Effector CD8-positive, alpha-beta T cell (primary cell): Measurements from ENCODE around the gene HPX.

Experiments
- DNase-seq: peaks from one replicate; lab custom pipeline; 2025; lab: John Stamatoyannopoulos, UW
- total RNA-seq, 4 experiments: gene quantifications; one replicate each; lab custom pipeline; 2026; lab: John Stamatoyannopoulos, UW

Gene HPX
- total RNA-seq = 0.18 to 2.6 (median 1.3) reads per million in 4 experiments

- DNase-seq = no peak
Measured at GRCh38 chr11:6440906-6441358, at the start of gene HPX. Gene HPX (minus strand): TSS chr11:6440987. CDS start chr11:6440963, 24 bp downstream.

GRCh38 chr11:6489306-6489705, 48.5 kb upstream of the HPX start:
- no peak for DNase-seq

GRCh38 chr11:6488821-6489220, 48.0 kb upstream of the HPX start:
- no peak for DNase-seq

GRCh38 chr11:6488342-6488741, 47.6 kb upstream of the HPX start:
- no peak for DNase-seq

GRCh38 chr11:6486938-6487337, 46.2 kb upstream of the HPX start:
- no peak for DNase-seq

- no peak for DNase-seq
Measured at GRCh38 chr11:6486256-6486655, 45.5 kb upstream of the HPX start.

- no peak for DNase-seq
Measured at GRCh38 chr11:6485661-6486060, 44.9 kb upstream of the HPX start.

- DNase-seq = no peak
Measured at GRCh38 chr11:6483015-6483414, 42.2 kb upstream of the HPX start.

- DNase-seq = no peak
Measured at GRCh38 chr11:6482441-6482840, 41.7 kb upstream of the HPX start.

GRCh38 chr11:6481924-6482275, 41.1 kb upstream of the HPX start:
- DNase-seq = no peak

- DNase-seq = peak; percentile 90
Measured at GRCh38 chr11:6481012-6481923, 40.5 kb upstream of the HPX start, which contains the start of the genes ARFIP2 and TIMM10B. Gene ARFIP2 (minus strand): TSS chr11:6481331. CDS start chr11:6480421, 910 bp downstream. Gene TIMM10B (plus strand): TSS chr11:6481501. CDS start chr11:6481517, 16 bp downstream.

GRCh38 chr11:6480299-6480914, 39.6 kb upstream of the HPX start:
- DNase-seq = no peak

GRCh38 chr11:6476571-6476970, 35.8 kb upstream of the HPX start:
- no peak for DNase-seq

GRCh38 chr11:6475936-6476335, 35.1 kb upstream of the HPX start:
- no peak for DNase-seq

- no peak for DNase-seq
Measured at GRCh38 chr11:6474806-6475500, 34.2 kb upstream of the HPX start.

- no peak for DNase-seq
Measured at GRCh38 chr11:6474413-6474792, 33.6 kb upstream of the HPX start.

GRCh38 chr11:6473451-6474412, 32.9 kb upstream of the HPX start, which contains the start of gene TRIM3:
Gene TRIM3 (minus strand): TSS chr11:6473941. CDS start chr11:6465695, 8,246 bp downstream.
- DNase-seq = peak; percentile 72

GRCh38 chr11:6472934-6473333, 32.1 kb upstream of the HPX start:
- DNase-seq = no peak

GRCh38 chr11:6469599-6469998, 28.8 kb upstream of the HPX start:
- no peak for DNase-seq

- DNase-seq = no peak
Measured at GRCh38 chr11:6468712-6469495, 28.1 kb upstream of the HPX start.
